ENCODE measurements around the gene MICAL2.

Gene MICAL2

DNA sequence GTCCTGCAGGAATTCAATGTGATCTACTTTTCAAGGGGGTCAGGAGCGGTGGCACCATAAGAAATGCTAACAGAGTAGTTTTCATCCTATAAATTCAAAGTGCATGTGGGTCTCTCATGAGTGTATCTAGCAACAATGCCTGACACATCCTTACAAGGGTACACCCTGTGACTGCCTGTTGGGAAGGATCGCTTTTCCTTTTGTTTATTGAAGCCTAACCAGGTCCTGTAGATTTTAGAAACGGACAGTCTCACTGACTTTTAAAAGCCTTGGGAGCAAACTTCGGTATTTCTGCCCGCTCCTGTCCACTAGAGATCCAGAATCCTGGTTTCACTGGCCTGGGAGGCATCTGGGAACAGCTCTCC, 102.4 kb downstream of the MICAL2 start:
- no peak for DNase-seq

DNA sequence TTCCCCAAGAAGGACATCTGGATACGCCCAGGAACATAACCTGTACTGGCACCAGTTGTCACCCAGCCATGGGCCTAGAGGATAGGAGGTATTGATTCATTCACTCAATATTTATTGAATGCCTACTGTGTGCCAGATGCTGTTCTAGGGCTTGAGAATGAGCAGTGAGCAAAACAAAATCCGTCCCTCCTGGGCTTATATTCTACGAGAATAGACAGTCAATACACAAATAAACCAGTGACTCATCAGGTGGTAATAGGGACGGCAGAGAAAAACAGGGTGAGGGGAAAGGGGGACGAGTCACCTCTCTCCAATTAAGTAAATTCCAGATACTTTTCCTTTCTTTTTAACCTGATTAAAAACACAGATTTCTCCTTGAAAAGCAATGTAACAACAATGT, 103.5 kb downstream of the MICAL2 start:
- DNase-seq: no peak

DNA sequence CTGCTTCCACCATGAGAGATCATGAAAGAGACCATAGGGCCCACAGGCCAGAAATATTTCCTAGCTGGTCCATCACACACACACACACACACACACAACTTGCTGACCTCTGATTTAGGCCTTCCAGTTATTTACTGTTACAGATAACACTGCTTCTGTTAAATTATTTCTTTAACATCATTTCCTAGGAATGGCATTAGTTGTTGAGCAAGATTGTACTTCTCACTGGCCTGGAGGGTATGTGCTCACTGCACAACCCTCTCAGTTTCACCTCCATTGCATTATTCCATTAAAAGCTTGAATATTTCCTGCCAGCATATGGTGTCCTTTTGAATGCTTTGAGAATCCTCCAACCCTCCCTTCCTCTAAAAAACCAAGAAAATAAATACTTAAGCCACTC, 104.4 kb downstream of the MICAL2 start:
- no peak for DNase-seq

DNA sequence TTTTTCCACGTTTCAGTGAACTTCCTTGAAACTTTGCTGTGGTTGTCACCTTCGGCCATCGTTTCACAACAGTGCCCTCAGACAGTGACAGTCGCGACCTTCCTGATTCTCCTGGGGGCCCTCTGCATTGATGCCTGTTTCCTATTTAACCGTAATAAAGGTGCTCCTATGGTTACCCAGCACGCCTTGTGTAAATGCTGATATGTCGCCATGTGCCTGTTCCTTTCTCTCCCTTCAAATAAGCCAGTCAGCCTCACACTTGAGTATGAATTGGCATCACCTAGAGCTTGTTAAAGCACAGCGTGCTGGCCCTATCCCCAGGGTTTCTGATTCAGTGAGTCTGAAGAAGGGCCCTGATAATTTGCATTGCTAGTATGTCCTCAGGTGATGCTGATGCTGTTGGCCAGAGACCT, 104.8 kb downstream of the MICAL2 start:
- peak; percentile 66 to 70 for DNase-seq

DNA sequence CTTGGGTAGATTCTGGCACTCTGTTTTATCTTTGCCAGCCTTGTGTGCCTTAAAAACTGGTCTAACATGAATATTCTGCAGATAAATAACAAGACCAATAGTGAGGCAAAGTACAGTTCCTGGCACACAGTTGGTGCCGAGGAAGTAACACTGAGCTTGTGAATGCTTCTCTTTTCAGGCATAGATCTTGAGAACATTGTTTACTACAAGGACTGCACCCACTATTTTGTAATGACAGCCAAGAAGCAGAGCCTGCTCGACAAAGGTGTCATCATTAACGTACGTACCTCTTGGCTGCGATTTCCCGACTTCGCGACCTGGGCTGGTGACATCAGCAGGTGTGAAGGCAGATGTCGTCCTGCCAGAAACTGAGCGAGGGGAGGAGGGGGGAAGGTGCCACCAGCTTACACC, 105.7 kb downstream of the MICAL2 start:
- DNase-seq: no peak

DNA sequence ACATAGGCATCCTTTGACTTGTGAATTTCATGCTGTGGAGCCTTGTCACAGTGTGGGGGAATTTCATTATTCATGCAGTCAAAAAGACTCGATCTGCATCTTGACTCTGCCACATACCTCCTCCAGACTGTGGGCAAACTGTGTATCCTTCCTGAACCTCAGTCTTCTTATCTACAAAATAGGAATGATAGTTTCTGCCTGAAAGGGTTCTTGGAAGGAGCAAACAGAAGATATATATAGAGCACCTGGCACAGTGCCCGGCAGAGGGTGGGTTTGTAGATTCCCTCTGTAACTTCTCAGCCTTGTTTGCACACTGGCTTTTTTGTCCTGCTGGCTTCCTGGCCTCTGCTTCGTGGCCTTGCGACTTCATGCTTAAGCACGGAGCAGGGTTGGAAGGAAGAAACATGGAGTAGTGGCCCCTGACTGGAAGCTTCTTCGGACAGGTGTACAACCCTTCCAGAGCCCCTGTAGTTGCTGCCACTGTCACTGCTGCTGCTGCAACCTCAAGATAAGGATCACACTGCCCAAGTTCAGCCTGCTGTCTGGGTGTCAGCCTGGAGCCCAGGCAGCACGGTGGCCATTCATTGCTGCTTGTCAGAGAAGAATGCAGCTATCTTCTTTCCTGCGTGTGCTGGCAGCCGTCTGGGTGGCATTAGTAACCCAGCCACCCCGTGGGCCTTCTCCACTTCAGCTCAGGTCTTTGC, 106.4 kb downstream of the MICAL2 start:
- DNase-seq: no peak

DNA sequence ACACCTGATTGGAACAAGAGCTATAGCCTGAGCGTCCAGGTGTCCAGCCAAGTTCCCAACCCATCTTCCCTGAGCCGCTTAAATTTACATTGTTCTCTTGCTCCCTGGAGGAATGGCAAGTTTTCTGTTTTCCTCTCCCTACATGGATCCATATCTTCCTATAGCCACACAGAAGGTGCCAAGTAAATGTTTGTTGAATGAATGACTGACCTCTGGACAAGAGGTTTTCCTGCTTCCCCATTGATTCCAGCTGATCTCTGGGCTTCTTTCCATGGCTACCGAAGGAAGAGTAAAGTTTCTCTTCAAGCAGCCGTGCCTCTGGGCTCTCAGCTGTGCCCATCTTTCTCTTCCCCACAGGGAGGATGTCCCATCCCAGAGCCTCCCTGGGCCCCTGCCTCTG, 107.5 kb downstream of the MICAL2 start:
- no peak for DNase-seq

DNA sequence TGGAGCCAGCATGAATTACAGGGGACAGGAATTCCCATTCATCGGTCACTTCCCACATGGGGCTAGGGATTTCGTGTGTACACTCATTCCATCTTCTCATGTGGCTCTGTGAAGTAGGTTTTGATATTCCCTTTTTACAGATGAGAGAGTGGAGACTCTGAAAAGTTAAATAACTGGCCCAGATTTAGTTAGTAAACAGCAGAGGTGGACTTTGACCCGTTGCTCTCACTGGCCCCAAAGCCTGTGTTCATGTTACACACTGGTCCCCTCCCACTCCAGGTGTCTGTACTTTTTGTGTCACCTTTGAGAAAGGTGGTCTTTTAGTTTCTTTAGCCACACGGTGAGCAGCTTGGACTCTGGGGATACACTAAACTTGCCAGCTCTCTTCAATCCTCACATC, 108.5 kb downstream of the MICAL2 start:
- DNase-seq: no peak

DNA sequence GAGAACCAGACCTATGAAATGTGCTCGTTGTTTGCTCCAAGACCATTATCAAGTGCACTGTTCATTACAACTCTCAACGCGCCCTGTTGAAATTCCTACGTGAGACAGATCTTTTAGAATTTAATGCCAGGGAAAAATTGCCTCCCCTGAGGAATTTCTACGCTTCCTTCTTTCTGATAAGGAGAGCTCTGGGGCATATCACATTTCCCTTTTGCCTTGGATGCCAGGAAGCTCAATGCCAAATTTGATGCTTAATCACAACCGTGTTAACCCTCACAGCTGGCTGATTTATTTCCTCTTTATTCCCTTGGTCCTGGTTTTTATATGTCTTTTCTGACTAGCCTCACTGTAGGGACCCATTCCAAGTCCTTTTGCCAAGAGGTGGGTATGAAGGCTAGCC, 109.4 kb downstream of the MICAL2 start:
- DNase-seq: no peak

DNA sequence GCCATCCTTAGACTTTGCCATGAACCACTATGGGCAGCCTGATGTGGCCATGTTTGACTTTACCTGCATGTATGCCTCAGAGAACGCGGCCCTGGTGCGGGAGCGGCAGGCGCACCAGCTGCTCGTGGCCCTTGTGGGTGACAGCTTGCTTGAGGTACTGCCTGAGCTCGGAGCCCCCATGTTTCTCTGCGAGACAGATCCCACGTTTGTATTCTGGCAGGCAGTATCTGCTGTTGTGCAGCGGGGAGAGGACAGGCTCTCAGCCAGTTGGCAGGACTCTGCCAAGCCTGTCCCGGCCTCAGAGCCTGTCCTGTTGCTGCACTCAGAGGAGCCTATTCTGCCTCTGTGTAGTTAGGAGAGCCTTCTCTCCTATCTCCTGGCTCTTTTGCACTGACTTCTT, 109.9 kb downstream of the MICAL2 start:
- DNase-seq: no peak

DNA sequence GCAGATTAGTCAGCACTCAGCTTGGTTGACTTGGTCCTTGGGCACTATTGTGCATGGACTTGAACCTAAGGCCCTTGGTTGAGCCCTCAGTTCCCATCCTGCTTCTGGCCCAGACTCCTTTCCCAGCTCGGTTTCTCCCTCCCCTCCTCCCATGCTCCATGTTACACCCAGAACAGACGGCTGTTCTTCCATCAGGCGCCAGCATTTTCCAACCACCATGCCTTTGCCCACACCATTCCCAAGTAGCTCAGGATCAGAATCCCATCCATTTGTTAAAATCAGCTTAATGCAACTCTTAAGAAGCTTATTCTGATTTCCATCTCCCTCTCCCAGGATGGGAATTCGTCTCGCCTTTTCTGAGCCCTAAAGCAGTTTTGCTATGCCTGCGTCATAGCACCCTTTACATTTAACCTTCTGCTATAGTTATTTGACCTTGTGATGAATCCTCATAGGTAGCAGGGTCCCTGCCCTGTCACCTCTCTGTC, 110.7 kb downstream of the MICAL2 start:
- DNase-seq: no peak

DNA sequence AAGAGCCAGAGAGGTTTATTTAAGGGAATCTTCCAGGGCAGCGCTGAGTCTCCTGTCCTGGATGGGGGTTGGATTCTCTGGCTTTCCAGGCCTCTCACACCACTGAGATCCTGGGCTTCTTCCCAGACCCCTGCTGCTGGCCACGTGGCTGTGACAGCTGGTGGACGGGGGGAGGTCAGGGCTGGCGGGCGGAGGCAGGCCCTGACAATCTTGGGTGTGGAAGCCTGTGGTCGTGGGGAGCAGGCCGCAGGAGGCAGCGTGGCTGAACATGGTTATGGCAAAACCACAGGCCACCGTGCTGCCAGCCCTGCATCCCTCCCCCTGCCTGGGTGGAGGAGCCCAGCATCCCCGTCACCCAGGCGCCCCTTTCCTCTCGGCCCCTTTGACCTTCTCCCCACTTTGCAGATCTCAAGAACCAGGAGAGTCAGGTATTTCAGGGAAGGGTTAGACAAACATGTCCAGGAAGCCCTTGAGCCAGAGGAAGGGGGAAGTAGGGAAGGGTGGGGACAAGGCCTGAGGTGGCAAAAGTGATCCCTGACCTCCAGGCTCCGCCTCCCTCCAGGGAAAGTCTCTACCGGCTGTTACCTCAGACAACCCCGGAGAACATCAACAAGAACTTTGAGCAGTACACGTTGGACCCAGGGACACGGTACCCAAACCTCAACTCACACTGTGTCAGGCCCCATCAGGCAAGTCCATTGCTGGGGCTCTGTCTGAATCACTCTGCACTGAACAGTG, 111.8 kb downstream of the MICAL2 start:
- no peak for DNase-seq

DNA sequence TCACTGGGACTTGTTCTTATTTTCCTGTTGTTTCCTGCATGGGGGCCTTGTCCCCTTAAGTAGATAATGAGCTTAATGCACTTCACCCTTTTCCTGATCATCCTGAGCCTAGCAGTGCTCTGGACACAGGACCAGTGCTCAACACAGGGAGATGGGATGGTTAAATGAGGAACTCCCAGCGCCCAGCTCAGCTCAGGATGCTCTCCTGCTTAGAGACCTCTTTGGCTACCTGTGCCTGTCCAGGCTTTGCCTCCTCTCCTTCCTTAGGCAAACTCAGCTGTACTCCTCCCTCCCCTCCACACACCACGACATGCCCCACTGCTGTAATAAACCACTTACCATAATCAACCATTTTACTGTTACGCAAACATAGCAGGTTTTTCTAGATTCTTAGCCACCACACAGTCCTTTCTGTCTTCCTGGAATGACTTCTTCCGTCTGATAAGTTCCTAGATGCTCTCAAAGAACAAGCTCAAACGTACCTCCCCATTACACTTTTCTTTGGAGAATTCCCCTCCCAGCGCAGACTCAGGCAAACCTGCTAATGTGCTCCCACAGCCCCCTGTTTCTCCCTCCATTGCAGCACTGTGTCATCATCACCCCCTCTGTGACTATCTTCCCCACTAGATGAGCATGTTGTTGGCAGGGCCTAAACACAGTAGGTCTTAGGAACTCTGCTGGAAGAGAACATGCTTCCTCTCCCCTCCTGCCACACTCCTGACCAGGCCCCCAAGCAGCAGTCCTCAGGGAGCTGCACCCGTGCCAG, 113.6 kb downstream of the MICAL2 start:
- DNase-seq: no peak

DNA sequence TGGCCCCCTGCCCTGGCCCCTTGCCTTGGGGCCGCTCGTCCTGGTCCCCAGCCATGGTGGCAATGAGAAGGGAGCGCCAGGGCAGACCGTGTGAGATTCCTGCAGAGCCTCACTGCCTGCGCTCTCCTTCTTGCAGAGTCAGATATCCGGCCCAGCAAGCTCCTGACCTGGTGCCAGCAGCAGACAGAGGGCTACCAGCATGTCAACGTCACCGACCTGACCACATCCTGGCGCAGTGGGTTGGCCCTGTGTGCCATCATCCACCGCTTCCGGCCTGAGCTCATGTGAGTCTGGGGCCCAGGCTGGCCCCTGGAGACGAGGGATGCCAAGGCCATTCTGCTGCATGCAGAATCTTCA, 114.1 kb downstream of the MICAL2 start:
- DNase-seq: no peak

DNA sequence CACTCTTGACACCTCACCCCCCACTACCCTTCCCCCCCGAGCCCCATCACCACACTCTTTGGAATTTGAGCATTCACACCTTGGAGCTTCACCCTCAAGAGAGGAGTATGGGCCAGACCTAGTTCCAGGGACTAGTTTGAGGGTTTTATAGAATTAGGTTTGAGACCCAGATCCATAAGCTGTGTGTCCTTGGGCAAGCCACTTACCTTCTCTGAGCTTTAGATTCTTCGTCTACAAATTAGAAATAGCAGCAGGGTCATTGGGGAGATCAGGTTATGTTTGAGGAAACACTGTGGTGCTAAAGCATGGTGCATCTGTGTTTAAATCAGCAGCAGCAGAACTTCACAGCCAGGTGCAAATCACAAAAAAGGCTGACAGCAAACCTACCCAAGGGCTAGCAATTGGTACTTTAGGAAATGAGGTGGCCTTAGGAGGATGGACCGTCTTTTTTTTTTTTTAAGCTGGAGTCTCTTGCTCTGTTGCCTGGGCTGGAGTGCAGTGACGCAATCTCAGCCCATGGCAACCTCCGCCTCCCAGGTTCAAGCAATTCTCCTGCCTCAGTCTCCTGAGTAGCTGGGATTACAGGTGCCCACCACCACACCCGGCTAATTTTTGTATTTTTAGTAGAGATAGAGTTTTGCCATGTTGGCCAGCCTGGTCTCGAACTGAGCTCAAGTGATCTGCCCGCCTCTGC, 114.8 kb downstream of the MICAL2 start:
- no peak for DNase-seq

DNA sequence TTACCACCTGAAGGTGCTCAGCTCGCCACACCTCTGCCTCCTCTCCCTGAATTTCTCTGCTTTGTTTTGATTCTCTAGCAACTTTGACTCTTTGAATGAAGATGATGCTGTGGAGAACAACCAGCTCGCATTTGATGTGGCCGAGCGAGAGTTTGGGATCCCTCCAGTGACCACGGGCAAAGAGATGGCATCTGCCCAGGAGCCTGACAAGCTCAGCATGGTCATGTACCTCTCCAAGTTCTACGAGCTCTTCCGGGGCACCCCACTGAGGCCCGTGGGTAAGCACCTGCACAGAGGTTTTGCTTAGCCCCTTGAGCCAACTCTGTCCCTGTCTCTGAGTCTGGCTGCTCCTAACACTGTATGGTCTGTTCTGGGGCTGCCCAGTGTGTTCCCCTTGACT, 115.7 kb downstream of the MICAL2 start:
- DNase-seq: no peak

DNA sequence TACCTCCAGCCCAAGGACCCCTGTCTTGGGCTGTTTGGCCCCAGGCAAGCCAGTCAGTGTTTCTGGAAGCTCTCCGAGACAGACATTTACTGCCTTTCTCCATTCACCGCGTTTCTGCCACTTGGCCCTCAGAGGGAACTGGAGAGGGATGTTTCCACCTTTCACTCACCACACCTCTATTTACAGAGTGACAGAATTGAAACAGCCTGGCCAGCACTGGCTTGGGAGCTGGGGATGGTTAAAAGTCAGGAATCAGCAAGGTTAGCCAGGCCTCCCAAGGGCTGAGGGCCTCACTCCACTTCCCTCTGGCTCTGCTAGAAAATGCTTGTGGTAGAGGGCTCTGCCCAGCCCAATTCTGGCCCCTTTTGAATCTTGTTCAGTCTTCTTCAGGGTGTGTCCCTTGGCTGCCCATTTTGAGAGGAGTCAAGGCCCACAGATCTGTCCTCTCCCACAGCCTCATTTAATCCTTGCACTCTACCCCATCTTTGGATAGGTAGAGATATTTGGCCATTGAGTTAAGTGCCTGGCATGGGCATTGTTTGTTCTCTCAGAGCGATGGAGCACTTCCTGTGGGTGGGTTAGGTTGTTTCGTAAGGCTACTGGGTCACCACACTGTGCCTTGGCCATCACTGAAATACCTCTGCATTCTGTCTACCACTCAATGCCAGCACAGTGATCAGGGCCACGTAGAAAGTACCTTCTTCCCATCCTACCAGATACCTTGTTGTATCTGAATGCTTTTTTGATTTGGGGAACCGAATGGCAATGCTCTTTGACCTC, 119.2 kb downstream of the MICAL2 start:
- DNase-seq: no peak

DNA sequence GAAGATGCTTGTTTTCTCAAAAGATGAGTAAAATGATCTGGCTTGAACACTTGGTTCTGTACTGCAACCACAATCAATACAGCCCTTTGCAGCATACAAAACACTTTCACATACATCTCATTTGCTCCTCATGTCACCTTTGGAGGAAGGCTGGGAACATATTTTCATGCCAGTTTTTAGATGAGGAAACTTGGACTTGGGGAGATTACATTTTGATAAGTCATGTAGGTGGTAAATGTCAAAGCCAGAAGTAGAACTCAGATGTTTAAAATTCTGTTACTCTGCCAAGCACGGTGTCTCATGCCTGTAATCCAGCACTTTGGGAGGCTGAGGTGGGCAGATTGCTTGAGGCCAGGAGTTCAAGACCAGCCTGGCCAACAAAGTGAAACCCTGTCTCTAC, 121.8 kb downstream of the MICAL2 start:
- no peak for DNase-seq

DNA sequence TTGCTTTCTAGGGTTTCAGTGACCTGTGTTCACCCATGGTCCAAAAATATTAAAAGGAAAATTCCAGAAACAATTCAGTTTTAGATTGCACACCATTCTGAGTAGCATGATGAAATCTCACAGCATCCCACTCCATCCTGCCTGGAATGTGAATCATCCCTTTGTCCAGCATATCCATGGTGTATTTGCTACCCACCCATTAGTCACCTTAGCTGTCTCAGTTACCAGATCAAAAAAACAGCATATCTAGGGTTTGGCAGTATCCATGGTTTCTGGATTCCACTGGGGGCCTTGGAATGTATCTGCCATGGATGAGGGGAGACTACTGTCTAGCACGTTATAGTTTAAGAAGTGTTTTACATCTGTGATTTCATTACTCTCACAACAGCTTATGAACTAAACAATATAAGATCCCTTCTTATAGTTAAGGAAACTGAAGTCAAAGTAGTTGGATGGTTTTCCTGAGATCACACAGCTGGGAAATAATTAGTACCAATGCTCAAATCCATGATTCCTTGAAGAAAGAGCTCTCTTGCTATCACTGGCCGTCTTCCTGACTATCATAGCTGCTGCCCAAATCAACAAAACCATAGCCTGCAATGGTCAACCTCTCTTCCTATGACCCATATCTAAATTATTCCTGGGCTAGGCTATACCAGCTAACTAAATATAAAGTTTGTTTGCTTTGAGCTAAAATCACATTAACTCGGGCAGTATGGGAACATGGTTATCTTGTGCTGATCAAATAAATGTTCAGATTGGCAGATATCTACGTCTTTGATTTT, 122.6 kb downstream of the MICAL2 start:
- no peak for DNase-seq

DNA sequence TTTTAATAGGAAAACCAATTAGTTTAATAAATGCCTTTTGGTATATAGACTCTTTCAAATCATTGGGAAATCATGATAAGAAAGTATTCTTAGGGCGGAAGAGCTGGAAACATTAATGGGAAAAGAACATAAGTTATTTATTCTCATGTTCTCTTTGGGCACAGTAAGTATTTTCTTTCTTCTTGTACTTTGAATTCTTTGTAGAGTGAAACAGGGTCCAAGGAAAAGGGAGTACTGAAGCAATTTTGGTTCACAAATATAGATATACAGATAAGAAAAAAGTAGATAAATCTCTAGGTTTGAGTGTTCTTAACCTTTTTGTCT, 123.2 kb downstream of the MICAL2 start:
- no peak for DNase-seq

DNA sequence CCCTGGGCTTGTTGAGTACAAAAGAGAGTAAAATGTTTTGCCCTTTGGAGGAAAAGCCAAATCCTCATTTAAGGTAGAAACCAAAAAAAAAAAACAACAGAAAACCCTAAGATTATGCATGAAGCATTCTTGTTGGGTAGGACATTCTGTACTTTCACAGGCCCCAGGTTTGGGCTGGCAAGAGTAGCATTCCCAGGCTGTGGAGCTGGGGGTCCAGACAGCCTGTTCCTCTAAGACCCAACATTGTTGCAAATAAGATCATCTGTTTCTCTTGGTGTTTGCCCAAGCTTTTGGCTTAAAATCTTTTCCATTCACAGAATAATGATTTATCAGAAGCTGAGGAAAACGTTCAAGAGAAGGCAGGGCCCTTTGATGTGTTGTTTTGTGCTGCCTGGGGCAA, 123.8 kb downstream of the MICAL2 start:
- DNase-seq: no peak

DNA sequence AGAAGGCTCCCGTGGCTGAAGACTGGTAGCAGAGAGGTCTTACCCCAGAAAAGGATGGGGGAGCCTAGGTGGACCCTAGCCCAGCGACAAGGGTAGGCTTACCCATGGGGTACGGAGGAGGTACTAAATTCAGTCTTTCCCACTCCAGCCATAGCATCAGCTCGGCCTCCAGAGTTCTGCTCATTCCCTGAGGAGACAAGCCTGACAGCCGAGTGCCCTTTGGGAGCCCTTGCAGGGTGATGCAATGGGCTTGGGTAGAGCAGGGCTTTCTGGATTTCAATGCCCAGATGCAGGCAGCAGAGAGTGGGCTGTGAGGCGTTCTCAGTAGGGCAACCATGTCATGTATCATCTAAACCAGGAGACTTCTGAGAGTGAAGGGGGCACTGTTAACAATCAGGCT, 124.7 kb downstream of the MICAL2 start:
- DNase-seq: no peak
